ENCODE results near the gene PRRT4. TPM values are rescaled to one million over a fixed set of nuclear protein-coding genes. Genes with fewer than 3 reads are reported as not detected.
A peak's percentile ranks its signal among the peaks of the same experiment; 100 is the strongest.

Gene PRRT4
- total RNA-seq, 6 experiments from 2014 or later, result not detected

GRCh38 chr7:128389618-128390329 lies 28.3 kb upstream of the PRRT4 start:
- no peak overlapping the region for H3K4me3 Mint-ChIP-seq
- TF ChIP-seq, protein P1, sequence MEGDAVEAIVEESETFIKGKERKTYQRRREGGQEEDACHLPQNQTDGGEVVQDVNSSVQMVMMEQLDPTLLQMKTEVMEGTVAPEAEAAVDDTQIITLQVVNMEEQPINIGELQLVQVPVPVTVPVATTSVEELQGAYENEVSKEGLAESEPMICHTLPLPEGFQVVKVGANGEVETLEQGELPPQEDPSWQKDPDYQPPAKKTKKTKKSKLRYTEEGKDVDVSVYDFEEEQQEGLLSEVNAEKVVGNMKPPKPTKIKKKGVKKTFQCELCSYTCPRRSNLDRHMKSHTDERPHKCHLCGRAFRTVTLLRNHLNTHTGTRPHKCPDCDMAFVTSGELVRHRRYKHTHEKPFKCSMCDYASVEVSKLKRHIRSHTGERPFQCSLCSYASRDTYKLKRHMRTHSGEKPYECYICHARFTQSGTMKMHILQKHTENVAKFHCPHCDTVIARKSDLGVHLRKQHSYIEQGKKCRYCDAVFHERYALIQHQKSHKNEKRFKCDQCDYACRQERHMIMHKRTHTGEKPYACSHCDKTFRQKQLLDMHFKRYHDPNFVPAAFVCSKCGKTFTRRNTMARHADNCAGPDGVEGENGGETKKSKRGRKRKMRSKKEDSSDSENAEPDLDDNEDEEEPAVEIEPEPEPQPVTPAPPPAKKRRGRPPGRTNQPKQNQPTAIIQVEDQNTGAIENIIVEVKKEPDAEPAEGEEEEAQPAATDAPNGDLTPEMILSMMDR (IDR thresholded peaks at IDR 0.05), result no peak
- no peaks in the 10 kb centered on the region for H3K36me3 Mint-ChIP-seq (ENCODE audit: low read depth)
- H3K4me1 Mint-ChIP-seq (ENCODE audit: low read depth), result peaks cover 5% of the 10 kb centered on the region
- peaks cover 7% of the 10 kb centered on the region for H3K27me3 Mint-ChIP-seq (ENCODE audit: insufficient read depth)
- no peak overlapping the region for H3K27ac Mint-ChIP-seq
- DNase-seq, result no peak
- H3K9me3 Mint-ChIP-seq, result no peaks in the 10 kb centered on the region

DNA sequence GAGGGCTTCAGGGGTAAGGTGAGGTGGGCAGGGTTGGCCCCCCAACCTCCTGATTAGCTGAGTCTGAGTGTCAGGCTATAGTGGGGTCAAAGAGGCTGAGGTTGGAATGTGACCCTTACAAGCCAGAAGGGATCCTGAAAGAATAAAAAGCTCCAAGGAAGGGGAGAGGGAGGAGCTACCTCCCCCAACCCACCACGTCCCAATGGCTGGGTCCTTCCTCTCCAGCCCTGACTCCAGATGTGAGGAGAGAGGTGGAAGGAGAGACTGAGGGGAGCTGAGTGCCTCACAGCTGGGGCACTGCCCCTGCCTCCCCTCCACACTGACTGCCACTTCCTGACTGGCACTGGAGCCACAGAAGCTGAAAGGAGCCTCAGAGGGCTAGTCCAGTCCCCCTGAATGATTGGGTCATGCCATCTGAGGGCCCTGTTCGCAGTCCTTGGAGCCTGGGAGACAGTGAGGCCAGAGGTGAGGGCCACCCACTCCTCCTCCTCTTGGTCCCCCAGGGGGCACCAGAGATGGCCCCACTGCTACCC lies 27.7 kb upstream of the PRRT4 start:
- H3K9me3 Mint-ChIP-seq, result no peaks in the 10 kb centered on the region
- H3K27ac Mint-ChIP-seq, result no peak overlapping the region
- no peak for DNase-seq

DNA sequence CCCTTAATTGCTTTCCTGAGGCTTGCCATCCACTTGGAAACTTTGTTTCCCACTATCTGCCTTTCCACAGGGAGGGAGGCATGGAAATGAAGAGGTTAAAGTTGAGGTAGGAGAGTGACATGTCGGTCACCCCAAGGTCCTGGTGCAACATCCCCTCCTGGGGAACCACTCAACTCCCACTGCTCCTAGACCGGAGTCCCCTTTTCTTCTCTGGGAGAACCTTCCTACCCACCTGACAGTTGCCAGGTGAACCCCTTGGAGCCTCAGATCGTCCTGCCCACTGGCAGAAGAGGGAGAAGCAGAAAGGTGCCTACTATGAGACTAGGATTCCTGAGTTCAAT lies 26.6 kb upstream of the PRRT4 start:
- TF ChIP-seq, protein P1 (IDR thresholded peaks at IDR 0.05), result no peak
- peaks cover 7% of the 10 kb centered on the region for H3K27me3 Mint-ChIP-seq (ENCODE audit: insufficient read depth)
- H3K4me3 Mint-ChIP-seq, result no peak overlapping the region
- no peak overlapping the region for H3K27ac Mint-ChIP-seq
- peaks cover 5% of the 10 kb centered on the region for H3K4me1 Mint-ChIP-seq (ENCODE audit: low read depth)
- no peak for DNase-seq
- H3K9me3 Mint-ChIP-seq, result no peaks in the 10 kb centered on the region
- H3K36me3 Mint-ChIP-seq (ENCODE audit: low read depth), result no peaks in the 10 kb centered on the region

More for the DNA sequence above, 27.7 kb upstream of the PRRT4 start:
- peaks cover 7% of the 10 kb centered on the region for H3K27me3 Mint-ChIP-seq (ENCODE audit: insufficient read depth)
- TF ChIP-seq, protein P1 (IDR thresholded peaks at IDR 0.05), result no peak
- H3K36me3 Mint-ChIP-seq (ENCODE audit: low read depth), result no peaks in the 10 kb centered on the region
- H3K4me3 Mint-ChIP-seq, result no peak overlapping the region
- H3K4me1 Mint-ChIP-seq (ENCODE audit: low read depth), result peaks cover 5% of the 10 kb centered on the region

DNA sequence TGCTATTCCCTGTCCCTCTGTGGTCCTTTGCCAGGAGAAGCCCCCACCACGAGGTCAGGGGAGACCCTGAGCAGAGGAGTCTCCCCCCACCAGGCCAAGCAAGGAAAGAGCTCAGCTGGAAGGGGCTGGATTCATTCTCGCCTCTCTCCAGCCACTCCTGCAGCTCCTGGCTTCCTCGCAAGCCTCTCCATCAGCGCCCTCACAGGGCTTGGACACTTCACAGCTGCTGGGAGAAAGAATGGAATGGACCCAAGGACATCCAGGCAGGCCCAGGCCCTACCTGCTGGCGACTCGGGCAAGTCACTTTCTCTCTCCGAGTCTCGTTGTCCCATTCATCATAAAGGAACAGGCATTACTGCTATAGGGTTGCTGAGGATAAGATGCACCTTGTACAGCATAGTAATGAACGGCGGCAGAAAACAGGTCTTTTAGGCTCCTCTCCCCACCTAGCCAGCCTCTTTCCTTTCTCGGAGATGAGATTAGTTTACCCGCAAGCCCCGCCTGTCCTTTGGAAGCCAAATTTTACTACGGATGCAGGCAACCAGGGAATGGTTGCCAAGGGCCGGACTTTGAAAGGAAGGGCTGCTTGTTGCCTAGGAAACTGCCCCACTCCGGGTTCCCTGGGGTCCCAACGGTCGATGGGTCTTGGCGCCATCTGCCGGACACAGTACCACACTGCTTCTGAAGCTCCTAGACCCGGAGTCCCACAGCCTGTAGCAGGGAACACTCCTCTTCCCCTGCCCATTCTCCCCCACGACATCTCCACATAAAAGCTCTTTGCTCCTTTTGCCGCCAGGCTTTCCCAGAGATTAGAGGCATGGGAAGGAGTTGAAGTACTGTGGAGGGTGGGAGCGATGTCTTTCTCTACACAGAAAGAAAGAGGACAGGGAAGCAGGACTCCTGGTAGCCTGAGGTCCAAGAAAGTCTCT lies 26.0 kb upstream of the PRRT4 start:
- Mint-ChIP-seq H3K27me3 (ENCODE audit: insufficient read depth) (peaks cover 10% of the 10 kb centered on the region), H3K4me3 (no peak overlapping the region), H3K4me1 (ENCODE audit: low read depth) (peaks cover 5% of the 10 kb centered on the region), H3K9me3 (no peaks in the 10 kb centered on the region), H3K27ac (no peak overlapping the region), H3K36me3 (ENCODE audit: low read depth) (no peaks in the 10 kb centered on the region)
- DNase-seq, result peak; percentile 51
- TF ChIP-seq, protein P1 (IDR thresholded peaks at IDR 0.05), result peak; percentile 93

- DNase-seq, result no peak
- H3K27me3 Mint-ChIP-seq (ENCODE audit: insufficient read depth), result peaks cover 12% of the 10 kb centered on the region
- TF ChIP-seq, protein P1 (IDR thresholded peaks at IDR 0.05), result no peak
- no peak overlapping the region for H3K4me3 Mint-ChIP-seq
- no peak overlapping the region for H3K27ac Mint-ChIP-seq
- H3K9me3 Mint-ChIP-seq, result no peaks in the 10 kb centered on the region
- H3K4me1 Mint-ChIP-seq (ENCODE audit: low read depth), result peaks cover 5% of the 10 kb centered on the region
- H3K36me3 Mint-ChIP-seq (ENCODE audit: low read depth), result no peaks in the 10 kb centered on the region
Observed at GRCh38 chr7:128385988-128386925, 24.8 kb upstream of the PRRT4 start.
